Myocyte (in vitro differentiated cells): Measurements from ENCODE around the gene GRIN2B. TPM values are rescaled to one million over a fixed set of nuclear protein-coding genes. Genes with fewer than 3 reads are reported as not detected.

ENCODE experiments used
- DNase-seq: peaks from one replicate; pipeline ENCODE4 v3.0.0-alpha.2; 2012; ENCODE audit warnings: low read depth
- total RNA-seq: library from RNA; depleted of rRNA; stranded (reverse); fragments of >200 nt; gene quantifications from 2 replicates; pipeline ENCODE4 v1.2.3, GENCODE V29; 2014

The GRIN2B gene
- total RNA-seq, 1 donor from 2014 or later = under 0.01 TPM

DNA sequence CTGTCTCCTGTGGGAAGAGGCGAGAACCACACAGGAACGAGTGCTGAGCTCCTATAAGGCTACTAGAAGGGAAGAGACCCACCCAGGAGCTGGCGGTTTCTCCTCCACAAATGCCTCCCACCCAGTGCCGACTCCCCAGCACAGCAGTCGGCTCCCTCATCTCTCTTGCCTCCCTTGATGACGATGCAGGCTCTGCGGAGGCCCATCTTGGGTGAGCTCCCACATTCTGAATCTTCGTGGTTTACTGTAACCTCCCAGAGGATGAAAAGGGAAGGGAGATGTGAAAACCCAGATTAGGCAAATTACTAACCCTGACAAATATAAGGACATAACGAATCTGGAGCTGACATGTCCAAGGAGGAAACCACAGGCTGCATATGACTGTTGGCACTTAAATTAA lies 23.8 kb downstream of the GRIN2B start:
- DNase-seq = no peak

DNA sequence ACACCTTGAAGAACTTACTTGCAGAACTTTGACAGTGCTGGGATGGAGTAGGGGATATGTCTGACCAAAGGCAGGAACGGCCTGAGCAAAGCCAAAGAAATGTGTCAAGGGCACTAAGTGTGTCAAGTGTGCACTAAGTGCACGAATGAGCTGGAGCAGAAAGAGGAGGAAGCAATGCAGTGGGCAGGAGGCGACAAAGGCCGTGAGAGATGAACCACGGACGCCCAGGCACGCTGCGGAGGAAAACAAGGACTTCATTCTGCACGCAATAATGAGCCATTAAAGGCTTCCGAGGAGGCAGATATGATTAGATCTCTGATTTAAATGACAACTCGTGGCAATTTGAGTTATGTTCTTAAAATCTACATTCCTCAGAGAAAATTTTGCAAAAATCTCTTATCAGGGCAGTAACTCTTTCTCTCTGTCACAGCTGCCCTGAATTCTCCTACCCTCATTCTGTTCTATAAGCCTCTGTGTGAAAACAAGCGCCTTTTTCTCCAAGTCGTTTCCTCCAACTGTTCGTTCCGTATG lies 25.3 kb downstream of the GRIN2B start:
- no peak for DNase-seq

DNA sequence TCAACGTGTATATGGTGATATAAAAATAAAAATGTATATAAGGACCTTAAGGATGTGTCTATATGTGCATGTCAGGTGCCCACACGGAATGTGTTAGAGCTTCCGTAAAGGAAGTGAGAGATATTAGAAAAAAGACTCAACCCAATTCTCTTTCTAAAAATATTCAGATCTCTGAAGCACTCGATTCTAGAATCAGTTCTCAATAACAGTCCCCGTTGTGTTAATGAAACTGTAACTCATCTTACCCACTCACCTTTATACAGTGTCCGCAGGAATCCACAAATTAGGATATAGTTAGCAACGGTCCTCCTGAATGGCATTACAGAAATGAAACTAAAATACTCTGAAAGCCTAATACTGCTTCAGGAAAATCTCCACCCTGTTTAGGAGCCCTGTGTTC lies 29.3 kb downstream of the GRIN2B start:
- DNase-seq = no peak

DNA sequence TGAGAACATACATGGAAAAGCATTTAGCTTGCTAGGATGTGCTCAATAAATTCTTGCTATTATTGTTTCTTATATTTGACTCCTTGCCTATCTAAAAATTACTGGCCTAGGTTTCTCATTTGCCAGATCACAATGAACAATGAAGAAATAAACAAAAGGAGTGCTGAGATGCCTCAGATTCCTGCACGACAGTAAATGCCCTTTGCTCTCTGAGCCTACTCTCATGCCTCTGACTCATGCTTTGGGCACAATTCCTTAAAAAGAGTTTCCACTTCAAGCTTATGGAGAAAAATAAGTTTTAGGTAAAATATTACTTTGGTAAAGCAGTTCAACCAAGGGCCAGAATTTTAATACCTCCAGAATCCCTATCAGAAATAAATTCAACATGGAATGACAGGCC lies 30.9 kb downstream of the GRIN2B start:
- no peak for DNase-seq

DNA sequence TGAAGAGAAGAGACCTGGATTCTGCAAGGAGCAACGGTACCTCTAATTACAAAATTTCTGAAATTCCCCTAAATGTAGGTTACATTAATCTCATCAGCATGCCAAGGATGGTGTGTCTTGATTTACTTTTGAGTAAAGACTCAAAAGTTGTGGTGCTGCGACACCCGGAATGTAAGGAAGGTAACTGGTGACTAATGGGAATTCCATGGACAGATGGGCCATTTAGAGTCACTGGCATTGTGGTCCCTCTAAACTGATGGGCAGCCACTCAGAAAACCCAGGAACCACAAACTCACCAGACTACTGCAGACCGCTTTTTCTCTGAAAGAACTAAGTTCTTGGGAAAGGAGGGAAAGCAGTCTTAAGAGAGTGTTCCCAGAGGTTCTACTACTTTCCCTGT lies 32.8 kb downstream of the GRIN2B start:
- no peak for DNase-seq

DNA sequence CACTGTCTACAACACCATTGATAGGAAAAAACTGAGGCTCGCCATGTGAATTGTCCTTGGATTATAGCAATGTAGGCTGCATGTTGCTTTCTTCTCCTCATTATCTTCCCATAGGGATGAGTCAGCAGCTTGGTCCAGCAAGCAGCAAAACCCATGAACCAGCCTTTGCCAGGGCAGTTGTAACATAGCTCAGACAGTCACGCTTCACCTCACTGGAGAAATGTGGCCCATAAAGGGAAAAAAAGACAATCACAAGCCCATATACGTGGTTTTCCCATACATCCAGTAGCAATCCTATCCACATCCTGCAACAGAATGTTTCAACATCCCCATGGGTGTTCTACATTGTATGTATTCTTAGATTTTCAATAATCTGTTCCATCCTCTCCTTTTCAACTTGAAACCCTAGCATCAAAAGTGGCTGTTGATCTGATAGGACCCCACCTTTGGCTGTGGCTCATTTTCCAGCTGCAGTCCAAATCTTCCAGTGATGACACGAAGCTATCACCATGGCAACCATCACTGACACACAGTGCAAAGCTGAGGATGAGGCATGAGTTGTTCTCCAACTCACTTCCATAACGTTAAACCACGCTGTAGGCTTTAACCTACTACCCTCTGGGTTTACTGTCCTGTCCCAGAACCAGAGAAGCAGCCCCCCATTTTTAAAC lies 34.0 kb downstream of the GRIN2B start:
- no peak for DNase-seq

DNA sequence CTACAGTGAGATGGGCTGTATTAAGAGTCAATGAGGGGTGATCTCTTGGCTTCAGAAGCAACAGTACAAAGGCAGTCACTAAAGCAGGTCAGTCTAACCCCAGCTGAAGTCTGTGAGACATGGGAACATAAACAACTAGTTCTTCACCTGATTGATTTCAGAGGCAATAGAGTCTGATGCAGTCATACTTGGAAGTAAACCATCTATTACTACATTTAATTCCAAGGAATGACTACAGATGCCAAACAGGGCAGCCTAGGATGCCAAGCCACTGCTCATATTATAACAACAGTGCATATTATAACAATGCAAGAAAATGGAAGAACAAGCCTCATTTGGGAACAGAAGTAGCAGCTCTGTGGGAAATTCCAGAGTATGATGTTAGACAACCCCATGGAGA lies 35.8 kb downstream of the GRIN2B start:
- no peak for DNase-seq

DNA sequence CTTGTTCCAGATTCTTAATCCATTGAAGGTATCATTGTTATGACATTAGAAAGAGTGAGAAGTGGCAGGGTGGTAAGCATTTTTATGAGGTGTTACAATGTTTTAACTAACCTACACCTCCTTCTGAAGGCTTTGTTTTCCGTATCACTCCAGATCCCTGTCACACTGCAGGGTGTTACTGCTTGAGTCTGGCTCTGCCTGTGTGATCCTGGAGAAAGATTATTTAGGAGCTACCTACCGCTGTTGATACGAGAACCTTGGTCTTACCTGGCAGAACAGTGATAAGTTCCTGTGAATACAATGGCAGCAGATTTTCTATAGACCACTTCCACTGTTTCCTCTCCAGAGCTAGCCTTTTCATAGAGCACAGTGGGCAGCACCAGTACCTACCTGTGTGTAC lies 36.2 kb downstream of the GRIN2B start:
- DNase-seq = no peak

DNA sequence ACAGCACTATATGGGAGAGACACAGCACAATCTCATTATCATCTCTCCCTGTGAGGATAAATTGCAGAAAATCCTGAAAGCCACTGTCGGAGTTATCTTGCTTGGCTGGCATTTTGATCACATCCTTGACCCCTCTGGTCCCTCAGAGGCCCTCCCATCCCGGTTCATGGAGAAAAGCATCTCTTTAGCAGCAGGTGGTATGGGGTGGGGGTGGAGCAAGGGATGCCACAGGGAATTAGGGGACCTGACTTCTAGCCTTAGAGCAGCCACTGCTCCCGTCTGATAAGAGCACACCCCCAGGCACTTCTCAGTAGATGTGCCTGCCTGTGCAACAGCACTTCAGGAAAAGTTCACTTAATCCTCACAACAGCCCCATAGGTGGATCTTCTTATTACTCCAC lies 38.6 kb downstream of the GRIN2B start:
- no peak for DNase-seq

DNA sequence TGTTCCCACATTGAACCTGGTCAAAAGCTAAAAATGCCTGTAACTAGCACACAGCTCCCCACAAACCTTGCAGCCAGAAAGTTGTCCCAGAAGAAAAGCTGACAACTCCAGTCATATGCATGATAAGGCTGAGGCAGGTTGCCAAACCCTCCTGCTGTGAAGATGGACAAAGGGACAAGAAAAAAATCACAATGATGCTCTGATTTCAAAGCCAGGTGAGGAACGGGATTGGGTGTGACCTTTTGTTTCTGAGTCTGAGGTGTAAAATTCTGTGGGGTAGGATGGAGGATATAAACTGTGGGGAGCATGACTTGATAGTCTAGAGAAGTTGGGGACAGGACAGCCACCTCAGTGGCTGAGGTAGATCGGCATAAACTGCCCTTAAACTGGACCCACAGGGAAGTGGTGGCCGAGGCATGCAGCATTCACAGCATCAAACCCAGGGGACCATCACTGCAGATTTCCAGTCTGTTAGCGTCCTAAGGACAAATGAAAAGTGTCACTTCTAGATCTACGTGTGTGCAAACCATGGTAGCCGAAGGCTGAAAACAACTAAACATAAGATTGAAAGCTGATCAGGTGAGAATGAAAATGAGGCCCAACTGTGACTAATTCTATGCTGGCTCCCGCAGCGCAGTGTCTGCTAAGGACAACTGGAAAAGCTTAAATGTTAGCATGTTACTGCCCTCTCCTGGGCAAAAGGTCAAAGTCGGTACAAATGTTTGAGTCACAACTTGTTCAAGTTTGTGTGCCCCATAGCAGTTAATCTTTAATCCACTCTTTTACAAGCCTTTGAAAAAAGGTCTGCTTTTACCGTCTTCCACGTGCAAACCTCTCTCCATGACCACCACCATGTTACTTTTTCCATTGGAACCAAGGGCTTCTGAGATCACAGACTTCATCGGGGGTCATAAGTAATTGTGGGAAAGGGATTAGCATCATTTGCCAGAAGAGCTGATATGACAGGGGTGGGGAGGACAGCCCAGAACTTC lies 39.8 kb downstream of the GRIN2B start:
- DNase-seq = peak; percentile 42

DNA sequence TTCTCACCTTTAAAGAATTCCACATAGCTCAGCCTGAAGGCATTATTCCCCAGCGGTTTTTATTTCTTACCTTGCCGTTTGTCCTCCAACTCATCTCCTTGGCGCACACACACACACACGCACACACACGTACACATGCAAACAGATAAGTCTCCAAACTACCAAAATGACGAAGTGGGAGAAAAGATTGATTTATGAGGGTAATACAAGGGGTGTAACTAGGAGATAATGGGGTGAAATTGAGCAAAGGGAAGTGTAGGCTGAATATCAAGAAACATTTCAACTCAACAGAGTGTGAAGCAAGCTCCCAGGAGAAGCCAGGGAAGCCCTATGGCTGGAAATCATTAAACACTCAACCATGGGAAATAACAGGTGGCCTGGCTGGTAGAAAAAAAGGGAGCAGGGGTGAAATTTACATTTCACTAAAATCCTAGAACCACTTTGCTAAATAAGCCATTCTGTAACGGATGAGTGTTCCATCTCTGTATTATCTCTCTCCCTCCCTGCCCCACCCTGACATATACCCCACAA lies 41.0 kb downstream of the GRIN2B start:
- DNase-seq = no peak

DNA sequence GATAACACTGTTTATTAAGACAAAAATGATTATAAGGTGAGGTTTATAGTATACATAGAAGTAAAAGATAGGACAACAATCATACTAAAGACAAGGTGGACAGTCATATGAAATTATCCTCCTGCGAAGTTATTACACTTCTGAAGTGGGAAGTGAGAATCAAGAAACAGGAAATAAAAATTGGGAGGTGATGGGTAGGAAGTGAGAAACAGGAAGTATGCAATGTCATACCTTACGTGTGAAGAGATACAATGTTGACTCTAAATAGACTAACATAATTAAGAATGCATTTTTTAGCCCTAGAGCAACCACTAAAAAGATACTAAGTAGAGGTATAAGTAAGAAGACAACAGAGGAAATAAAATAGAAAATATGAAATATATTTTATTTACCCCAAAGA lies 43.7 kb downstream of the GRIN2B start:
- DNase-seq = no peak

DNA sequence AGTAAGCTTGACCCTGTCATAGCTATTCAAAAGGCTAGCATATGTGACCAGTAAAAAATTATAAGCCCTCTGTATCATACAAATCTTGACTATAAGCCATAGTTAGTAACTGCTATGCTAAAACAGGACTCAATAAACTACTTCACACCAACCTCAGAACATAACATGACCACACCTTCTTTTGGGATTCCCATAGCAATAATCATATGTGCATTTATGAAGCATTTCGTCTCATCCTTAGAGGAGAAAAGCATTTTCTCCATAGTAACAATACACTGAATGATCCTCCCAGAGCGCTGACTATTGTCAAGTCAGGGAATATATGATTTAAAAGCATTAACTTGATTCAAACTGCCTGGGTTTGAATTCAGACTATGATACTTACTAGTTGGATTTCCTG lies 46.2 kb downstream of the GRIN2B start:
- no peak for DNase-seq
